Mesothelial cell of epicardium (in vitro differentiated cells): ENCODE data around the gene DHRS9. TPM values are rescaled to one million over a fixed set of nuclear protein-coding genes. Genes with fewer than 3 reads are reported as not detected.

ENCODE experiments used
- DNase-seq, 2 experiments: peaks; one replicate each; pipeline ENCODE4 v3.0.0; 2021; ENCODE audit warnings: low spot score in 2 of 2; ENCODE audit not compliant: unreplicated experiment in 2 of 2
- H3K27ac Mint-ChIP-seq: 2 replicates; pipeline ENCODE4 v1.8.0; 2021; ENCODE audit warnings: mixed read lengths
- H3K27me3 Mint-ChIP-seq: 2 replicates; pipeline ENCODE4 v1.8.0; 2021; ENCODE audit warnings: low read depth, mixed read lengths
- H3K36me3 Mint-ChIP-seq: 2 replicates; pipeline ENCODE4 v1.8.0; 2021; ENCODE audit warnings: mixed read lengths
- H3K4me1 Mint-ChIP-seq: 2 replicates; pipeline ENCODE4 v1.8.0; 2021; ENCODE audit warnings: mixed read lengths
- H3K4me3 Mint-ChIP-seq: 2 replicates; pipeline ENCODE4 v1.8.0; 2021; ENCODE audit warnings: mild to moderate bottlenecking, moderate library complexity, mixed read lengths
- H3K9me3 Mint-ChIP-seq: 2 replicates; pipeline ENCODE4 v1.8.0; 2021; ENCODE audit warnings: mixed read lengths
- CTCF ChIP-seq: fragments of 200-600 bp; sonication (generic); IDR thresholded peaks from one replicate; pipeline ENCODE4 v1.5.0; 2021; ENCODE audit warnings: antibody characterized with exemption; ENCODE audit not compliant: unreplicated experiment
- total RNA-seq: library from RNA; stranded (reverse); gene quantifications from 3 replicates; pipeline ENCODE4 v1.2.1, GENCODE V29; 2021

Gene DHRS9
- total RNA-seq, 1 donor from 2014 or later, result 0.16 TPM

- no peak overlapping the region for H3K4me3 Mint-ChIP-seq
- no peaks in the 10 kb centered on the region for H3K36me3 Mint-ChIP-seq
- TF ChIP-seq CTCF, result no peak
- H3K27me3 Mint-ChIP-seq, result peaks cover 39% of the 10 kb centered on the region
- DNase-seq, result no peak
- no peaks in the 10 kb centered on the region for H3K9me3 Mint-ChIP-seq
- peaks cover 5% of the 10 kb centered on the region for H3K4me1 Mint-ChIP-seq
- H3K27ac Mint-ChIP-seq, result no peak overlapping the region
Measured at GRCh38 chr2:169108099-169108884, 38.9 kb downstream of the DHRS9 start.

DNA sequence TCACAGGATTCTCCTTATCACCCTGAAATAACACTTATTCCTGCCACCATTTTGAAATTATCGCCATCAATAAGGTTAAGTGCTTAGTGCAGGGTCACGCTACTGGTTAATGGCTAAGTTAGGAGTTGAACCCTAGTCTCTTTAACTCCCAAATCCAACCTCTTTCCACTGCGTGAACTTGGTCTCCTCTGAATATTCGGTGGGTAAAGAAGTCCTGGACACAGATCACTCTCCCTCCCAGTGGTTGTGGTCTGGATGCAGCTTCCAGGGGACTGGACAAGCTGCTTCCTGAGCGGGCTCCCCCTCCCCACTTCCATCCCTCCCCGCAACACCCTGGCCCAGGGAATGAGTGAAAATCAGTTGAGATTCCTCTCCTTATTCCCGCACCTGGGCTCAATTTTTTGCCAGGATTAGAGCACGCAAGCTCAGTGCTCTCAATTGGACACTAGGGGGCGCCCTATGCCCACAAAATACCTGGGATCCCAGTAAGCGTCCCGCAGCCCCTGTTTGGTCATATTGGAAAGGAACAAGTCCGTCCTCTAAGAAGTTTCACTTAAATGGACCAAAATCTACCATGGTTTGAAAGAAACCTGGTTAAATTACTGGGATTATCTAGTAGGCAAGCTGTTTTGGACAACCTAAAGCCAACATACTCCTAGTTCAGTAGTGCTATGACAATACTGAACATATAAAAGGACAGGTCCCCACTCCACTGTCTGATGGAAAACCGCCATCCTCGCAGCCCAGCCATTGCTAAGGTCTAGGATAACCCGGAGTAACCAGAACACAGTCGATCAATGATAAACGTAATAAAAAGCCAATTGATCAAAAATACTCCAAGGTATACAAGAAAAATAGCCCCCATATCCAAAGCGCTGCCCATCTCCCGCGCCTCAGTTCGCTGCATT, 40.4 kb downstream of the DHRS9 start:
- Mint-ChIP-seq H3K36me3 (no peaks in the 10 kb centered on the region), H3K4me3 (no peak overlapping the region), H3K27me3 (peaks cover 29% of the 10 kb centered on the region), H3K9me3 (no peaks in the 10 kb centered on the region), H3K4me1 (peaks cover 5% of the 10 kb centered on the region), H3K27ac (no peak overlapping the region)
- peak; percentile 71 to 84 for DNase-seq
- TF ChIP-seq CTCF, result peak; percentile 90

GRCh38 chr2:169110419-169110818, 41.1 kb downstream of the DHRS9 start:
- Mint-ChIP-seq H3K4me3 (no peak overlapping the region), H3K27me3 (peaks cover 29% of the 10 kb centered on the region), H3K4me1 (peaks cover 5% of the 10 kb centered on the region), H3K36me3 (no peaks in the 10 kb centered on the region), H3K9me3 (no peaks in the 10 kb centered on the region), H3K27ac (no peak overlapping the region)
- TF ChIP-seq CTCF, result no peak
- no peak for DNase-seq

- H3K36me3 Mint-ChIP-seq, result no peaks in the 10 kb centered on the region
- H3K4me1 Mint-ChIP-seq, result peaks cover 6% of the 10 kb centered on the region
- no peaks in the 10 kb centered on the region for H3K9me3 Mint-ChIP-seq
- peaks cover 29% of the 10 kb centered on the region for H3K27me3 Mint-ChIP-seq
- DNase-seq, result no peak
- no peak overlapping the region for H3K4me3 Mint-ChIP-seq
- H3K27ac Mint-ChIP-seq, result no peak overlapping the region
- TF ChIP-seq CTCF, result no peak
Measured at GRCh38 chr2:169110916-169111315, 41.6 kb downstream of the DHRS9 start.

DNA sequence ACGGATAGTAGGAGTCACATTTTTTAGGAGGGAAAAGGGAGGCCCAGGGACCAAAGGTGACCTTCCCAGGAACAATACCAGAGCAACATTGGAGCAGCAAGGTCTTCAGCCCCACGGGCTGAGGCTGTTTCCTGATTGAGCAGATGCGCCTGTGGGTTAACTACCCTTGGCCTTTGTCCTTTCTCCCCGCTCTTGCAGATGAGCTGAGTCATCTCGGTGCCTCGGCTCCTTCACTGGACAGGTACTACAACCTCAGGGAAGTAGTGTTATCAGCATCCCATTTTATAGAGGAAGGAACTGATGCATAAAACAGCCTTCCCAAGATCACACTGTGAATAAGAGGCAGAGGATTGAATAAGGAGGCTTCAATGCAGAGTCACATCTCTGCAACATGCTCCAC, 43.5 kb downstream of the DHRS9 start:
- H3K9me3 Mint-ChIP-seq, result no peaks in the 10 kb centered on the region
- peaks cover 15% of the 10 kb centered on the region for H3K4me1 Mint-ChIP-seq
- peaks cover 34% of the 10 kb centered on the region for H3K27me3 Mint-ChIP-seq
- TF ChIP-seq CTCF, result no peak
- H3K36me3 Mint-ChIP-seq, result no peaks in the 10 kb centered on the region
- H3K27ac Mint-ChIP-seq, result no peak overlapping the region
- no peak for DNase-seq
- H3K4me3 Mint-ChIP-seq, result no peak overlapping the region
